NCI-H460 (cell line): ENCODE data around the gene C5orf63. TPM values are rescaled to one million over a fixed set of nuclear protein-coding genes. Genes with fewer than 3 reads are reported as not detected.
"Not testable (repeated sequence)": the region's sequence is repeated elsewhere in the genome, so short reads cannot be mapped to it uniquely, and the experiment has no call there.

Experiments
- DNase-seq: peaks from one replicate; pipeline ENCODE4 v3.0.0-alpha.2; 2016; ENCODE audit warnings: low read depth; ENCODE audit errors: extremely low read depth
- total RNA-seq: library from RNA; depleted of rRNA; stranded (reverse); fragments of >200 nt; shearing (Covaris generic); gene quantifications from 2 replicates; pipeline ENCODE4 v1.2.3, GENCODE V29; 2014; rRNA removed

C5orf63 gene
- total RNA-seq, 1 experiment from 2014 or later = 12.2 TPM

- DNase-seq = no peak
These were observed 62.9 kb downstream of the C5orf63 start for GRCh38 chr5:127010362-127010761.

GRCh38 chr5:127009784-127010183, 63.5 kb downstream of the C5orf63 start:
- DNase-seq = no peak

- no peak for DNase-seq
These were observed 64.9 kb downstream of the C5orf63 start for GRCh38 chr5:127008300-127008975.

- no peak for DNase-seq
These were observed 65.8 kb downstream of the C5orf63 start for GRCh38 chr5:127007522-127007921.

GRCh38 chr5:127006744-127007143, 66.6 kb downstream of the C5orf63 start:
- no peak for DNase-seq

- not testable (repeated sequence) for DNase-seq
These were observed 68.0 kb downstream of the C5orf63 start for GRCh38 chr5:127005282-127005681.

GRCh38 chr5:127004721-127005120, 68.6 kb downstream of the C5orf63 start:
- no peak for DNase-seq

GRCh38 chr5:127003798-127004495, 69.4 kb downstream of the C5orf63 start:
- DNase-seq = no peak

GRCh38 chr5:127002390-127002789, 70.9 kb downstream of the C5orf63 start:
- DNase-seq = no peak

GRCh38 chr5:127001621-127002296, 71.5 kb downstream of the C5orf63 start:
- no peak for DNase-seq

Other genes with a start within 250 kb of the C5orf63 start
- gene MARCHF3, start 42.9 kb downstream of the C5orf63 start, total RNA-seq = 4.0 and 6.5 TPM in 2 replicates
- gene MEGF10, start 217.3 kb upstream of the C5orf63 start, total RNA-seq = 0.02 TPM in 1 of 2 replicates, not detected in the other